ENCODE results near the gene PTPRG. TPM values are rescaled to one million over a fixed set of nuclear protein-coding genes. Genes with fewer than 3 reads are reported as not detected.

The PTPRG gene
- total RNA-seq, 1 experiment from 2014 or later, result 11.7 TPM

DNA sequence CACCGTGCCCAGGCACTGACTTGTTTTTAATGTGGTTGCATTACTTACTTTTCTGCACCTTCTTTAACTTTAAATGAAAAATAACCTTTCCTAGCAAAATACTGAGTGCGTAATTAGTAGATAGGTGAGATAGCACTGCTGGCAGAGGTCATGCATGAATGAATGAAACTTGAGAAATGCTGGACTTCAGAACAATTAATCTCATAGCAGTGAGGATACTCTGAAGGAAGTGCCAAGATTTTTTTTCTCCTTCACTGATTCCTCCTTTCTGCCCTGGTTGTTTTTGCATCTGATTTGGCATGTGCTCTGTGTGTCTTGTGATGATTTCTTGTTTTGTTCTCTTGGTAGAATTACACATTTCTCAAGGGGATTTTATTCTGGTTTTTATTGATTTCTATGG lies 378.9 kb downstream of the PTPRG start:
- Histone ChIP-seq H3K27me3 (replicated peaks; ENCODE audit: insufficient read depth, low read depth, low read length, poor library complexity) (no peaks in the 10 kb centered on the region), H3K4me1 (ENCODE audit: insufficient read depth, low read length, poor library complexity, severe bottlenecking) (no peaks in the 10 kb centered on the region), H3K27ac (ENCODE audit: low read depth, low read length, poor library complexity, severe bottlenecking) (no peak overlapping the region), H3K9me3 (ENCODE audit: low read depth, low read length, poor library complexity, severe bottlenecking) (no peaks in the 10 kb centered on the region), H3K36me3 (ENCODE audit: insufficient read depth, low read length, poor library complexity, severe bottlenecking) (no peaks in the 10 kb centered on the region), H3K4me3 (ENCODE audit: low read depth, low read length, poor library complexity, severe bottlenecking) (no peak overlapping the region)
- no peak for DNase-seq (ENCODE audit: low spot score)
- intact Hi-C loops (cut with micrococcal nuclease; ENCODE audit: unreplicated experiment), result no loop called here
- POLR2A ChIA-PET (ENCODE audit: low non-redundant PET), result no interaction called here
- CTCF ChIA-PET, result no interaction called here
- no TSS peak for BruUV-seq (replicated peaks)
- TF ChIP-seq, protein P1, sequence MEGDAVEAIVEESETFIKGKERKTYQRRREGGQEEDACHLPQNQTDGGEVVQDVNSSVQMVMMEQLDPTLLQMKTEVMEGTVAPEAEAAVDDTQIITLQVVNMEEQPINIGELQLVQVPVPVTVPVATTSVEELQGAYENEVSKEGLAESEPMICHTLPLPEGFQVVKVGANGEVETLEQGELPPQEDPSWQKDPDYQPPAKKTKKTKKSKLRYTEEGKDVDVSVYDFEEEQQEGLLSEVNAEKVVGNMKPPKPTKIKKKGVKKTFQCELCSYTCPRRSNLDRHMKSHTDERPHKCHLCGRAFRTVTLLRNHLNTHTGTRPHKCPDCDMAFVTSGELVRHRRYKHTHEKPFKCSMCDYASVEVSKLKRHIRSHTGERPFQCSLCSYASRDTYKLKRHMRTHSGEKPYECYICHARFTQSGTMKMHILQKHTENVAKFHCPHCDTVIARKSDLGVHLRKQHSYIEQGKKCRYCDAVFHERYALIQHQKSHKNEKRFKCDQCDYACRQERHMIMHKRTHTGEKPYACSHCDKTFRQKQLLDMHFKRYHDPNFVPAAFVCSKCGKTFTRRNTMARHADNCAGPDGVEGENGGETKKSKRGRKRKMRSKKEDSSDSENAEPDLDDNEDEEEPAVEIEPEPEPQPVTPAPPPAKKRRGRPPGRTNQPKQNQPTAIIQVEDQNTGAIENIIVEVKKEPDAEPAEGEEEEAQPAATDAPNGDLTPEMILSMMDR (conservative IDR thresholded peaks at IDR 0.05; ENCODE audit: low read depth, low read length), result no peak
- TF ChIP-seq EZH2 (IDR thresholded peaks at IDR 0.05; ENCODE audit: borderline replicate concordance, low read depth, low read length, poor library complexity, severe bottlenecking), result no peak

DNA sequence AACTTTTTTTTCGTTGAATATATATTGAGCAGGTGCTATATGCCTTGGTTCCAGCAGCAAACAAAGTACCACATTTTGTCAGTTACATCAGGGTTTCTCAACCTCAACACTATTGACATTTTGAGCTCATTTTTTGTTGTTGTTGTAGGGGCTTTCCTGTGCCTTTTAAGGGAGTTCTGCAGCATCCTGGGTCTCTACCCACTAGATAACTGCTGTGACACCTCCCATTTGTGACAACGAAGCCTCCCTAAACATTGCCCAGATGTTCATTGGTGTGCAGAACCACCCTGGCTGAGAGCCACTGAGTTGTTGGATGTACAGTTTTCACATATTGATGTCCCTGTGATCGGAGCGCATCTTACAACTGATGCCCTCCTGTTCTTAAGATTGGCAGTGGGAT lies 382.6 kb downstream of the PTPRG start:
- Histone ChIP-seq H3K4me1 (ENCODE audit: insufficient read depth, low read length, poor library complexity, severe bottlenecking) (no peaks in the 10 kb centered on the region), H3K36me3 (ENCODE audit: insufficient read depth, low read length, poor library complexity, severe bottlenecking) (no peaks in the 10 kb centered on the region), H3K27ac (ENCODE audit: low read depth, low read length, poor library complexity, severe bottlenecking) (no peak overlapping the region), H3K4me3 (ENCODE audit: low read depth, low read length, poor library complexity, severe bottlenecking) (no peak overlapping the region), H3K27me3 (replicated peaks; ENCODE audit: insufficient read depth, low read depth, low read length, poor library complexity) (no peaks in the 10 kb centered on the region), H3K9me3 (ENCODE audit: low read depth, low read length, poor library complexity, severe bottlenecking) (no peaks in the 10 kb centered on the region)
- CTCF ChIA-PET, result no interaction called here
- intact Hi-C loops (cut with micrococcal nuclease; ENCODE audit: unreplicated experiment), result no loop called here
- DNase-seq (ENCODE audit: low spot score), result no peak
- BruUV-seq (replicated peaks), result no TSS peak
- TF ChIP-seq EZH2 (IDR thresholded peaks at IDR 0.05; ENCODE audit: borderline replicate concordance, low read depth, low read length, poor library complexity, severe bottlenecking), result no peak
- TF ChIP-seq, protein P1 (conservative IDR thresholded peaks at IDR 0.05; ENCODE audit: low read depth, low read length), result no peak
- POLR2A ChIA-PET (ENCODE audit: low non-redundant PET), result no interaction called here

DNA sequence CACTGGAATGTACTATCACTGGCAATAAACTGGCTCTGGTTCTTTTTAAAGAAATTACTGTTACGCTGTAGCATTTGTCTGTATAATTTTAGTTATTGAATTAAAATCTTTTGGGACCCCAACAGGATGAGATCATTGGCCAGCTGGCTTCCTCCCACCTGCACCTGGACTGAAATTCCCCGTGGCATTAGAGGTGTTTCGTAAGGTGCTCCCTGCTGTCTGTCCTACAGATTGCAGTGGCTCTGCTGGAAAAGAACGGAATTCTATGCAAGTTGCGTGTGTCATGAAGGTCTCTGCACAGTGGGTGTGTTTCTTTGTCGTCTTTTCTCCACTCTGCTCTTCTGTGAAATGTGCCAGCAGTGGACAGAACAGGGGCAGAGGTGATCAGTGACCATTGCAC lies 383.4 kb downstream of the PTPRG start:
- H3K4me1 ChIP-seq (ENCODE audit: insufficient read depth, low read length, poor library complexity, severe bottlenecking), result no peaks in the 10 kb centered on the region

More for the DNA sequence above, 383.4 kb downstream of the PTPRG start:
- Histone ChIP-seq H3K27me3 (replicated peaks; ENCODE audit: insufficient read depth, low read depth, low read length, poor library complexity) (no peaks in the 10 kb centered on the region), H3K27ac (ENCODE audit: low read depth, low read length, poor library complexity, severe bottlenecking) (no peak overlapping the region), H3K36me3 (ENCODE audit: insufficient read depth, low read length, poor library complexity, severe bottlenecking) (no peaks in the 10 kb centered on the region), H3K9me3 (ENCODE audit: low read depth, low read length, poor library complexity, severe bottlenecking) (no peaks in the 10 kb centered on the region), H3K4me3 (ENCODE audit: low read depth, low read length, poor library complexity, severe bottlenecking) (no peak overlapping the region)
- POLR2A ChIA-PET (ENCODE audit: low non-redundant PET), result no interaction called here
- BruUV-seq (replicated peaks), result no TSS peak
- TF ChIP-seq, protein P1 (conservative IDR thresholded peaks at IDR 0.05; ENCODE audit: low read depth, low read length), result no peak
- TF ChIP-seq EZH2 (IDR thresholded peaks at IDR 0.05; ENCODE audit: borderline replicate concordance, low read depth, low read length, poor library complexity, severe bottlenecking), result no peak
- CTCF ChIA-PET, result no interaction called here
- no peak for DNase-seq (ENCODE audit: low spot score)
- intact Hi-C loops (cut with micrococcal nuclease; ENCODE audit: unreplicated experiment), result no loop called here
